Activated CD8-positive, alpha-beta memory T cell treated with anti-CD3 and anti-CD28 coated beads for 4 hours (primary cell): ENCODE results near the gene LTO1.

Experiments
- DNase-seq, 2 donors: peaks; one replicate each; pipeline ENCODE4 v3.0.0-alpha.2; 2020; ENCODE audit warnings: low read depth in 2 of 2

Gene LTO1

DNA sequence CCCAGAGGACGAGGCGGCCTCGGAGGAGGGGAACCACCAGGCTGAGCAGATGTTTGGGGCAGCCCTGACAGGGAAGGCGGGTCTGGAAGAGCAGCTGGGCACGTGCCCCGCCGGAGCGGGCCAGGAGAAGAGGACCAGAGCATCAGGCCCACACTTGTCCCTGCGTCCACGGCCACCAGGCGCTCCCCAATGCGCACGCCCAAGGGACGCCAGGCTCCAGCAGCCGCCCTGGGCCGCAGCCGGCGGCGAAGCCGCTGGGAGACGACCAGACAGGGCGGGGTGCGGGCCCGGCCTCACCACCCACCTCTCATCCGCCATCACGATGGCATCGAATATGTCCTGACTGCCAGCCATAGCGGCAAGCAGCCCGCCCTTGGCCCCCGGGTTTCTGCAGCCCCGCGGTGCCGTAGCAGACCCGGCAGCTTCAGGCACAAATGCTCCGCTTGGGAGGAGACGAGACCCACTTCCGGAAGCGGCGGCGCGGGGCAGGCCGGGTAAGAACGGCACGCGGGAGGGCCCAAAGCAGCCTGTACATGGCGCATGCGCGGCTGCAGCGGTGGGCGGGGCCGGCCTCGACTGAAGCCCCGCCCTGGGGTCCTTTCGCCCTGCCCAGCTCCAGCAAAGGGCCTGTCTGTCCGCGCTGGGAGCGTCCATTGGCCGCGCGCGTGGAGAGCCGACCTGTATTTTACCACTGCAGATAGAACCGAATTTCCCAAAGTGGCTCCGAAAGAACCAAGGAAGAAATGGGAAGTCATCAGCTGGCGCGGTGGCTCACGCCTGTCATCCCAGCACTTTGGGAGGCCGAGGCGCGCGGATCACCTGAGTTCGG, at the start of gene LTO1:
TSS of gene LTO1 (minus strand) at position 468 of the 829 bp plus-strand sequence. CDS start at position 354, 114 bp downstream.
- DNase-seq = peak; percentile 89

DNA sequence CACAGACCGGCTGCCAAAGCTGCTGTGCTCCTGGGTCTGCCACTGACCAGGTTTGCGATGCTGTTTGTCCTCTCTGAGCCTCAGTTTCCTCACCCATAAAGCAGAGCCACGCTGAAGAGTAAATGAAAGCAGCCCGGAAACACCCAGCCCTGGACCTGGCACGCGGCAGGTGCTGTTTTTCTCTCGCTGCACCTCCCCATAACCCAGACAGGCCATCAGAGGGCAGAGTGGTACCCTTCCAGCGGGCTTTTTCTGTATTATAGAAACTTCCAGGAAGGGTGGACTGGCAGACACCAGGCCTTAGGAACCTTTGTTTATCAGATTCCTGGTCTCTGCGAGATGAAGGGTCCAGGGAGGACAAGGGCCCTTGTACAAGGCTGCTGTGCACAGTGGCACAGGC, 46.6 kb upstream of the LTO1 start:
- DNase-seq = no peak

GRCh38 chr11:69721106-69721505, 46.0 kb upstream of the LTO1 start:
- DNase-seq = no peak

GRCh38 chr11:69718912-69719311, 43.8 kb upstream of the LTO1 start:
- DNase-seq = no peak

DNA sequence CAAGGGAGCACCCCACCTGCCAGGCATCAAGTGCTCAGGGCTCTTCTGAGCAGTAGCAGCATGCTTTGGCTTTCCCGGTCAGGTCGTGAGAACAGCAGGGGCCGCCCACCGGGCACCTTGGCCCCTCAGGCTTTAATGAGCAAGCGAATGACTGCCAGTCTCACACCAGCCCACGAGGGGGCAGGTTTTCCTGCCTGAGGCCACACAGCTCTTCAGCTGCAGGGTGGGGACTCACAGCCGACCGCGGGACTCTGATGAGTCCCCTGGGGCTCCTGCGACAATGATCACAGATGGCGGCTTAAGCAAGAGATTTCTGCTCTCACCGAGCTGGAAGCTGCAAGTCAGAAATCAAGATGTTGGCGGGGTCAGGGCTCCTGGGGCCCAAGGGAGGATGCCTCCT, 43.0 kb upstream of the LTO1 start:
- no peak for DNase-seq

DNA sequence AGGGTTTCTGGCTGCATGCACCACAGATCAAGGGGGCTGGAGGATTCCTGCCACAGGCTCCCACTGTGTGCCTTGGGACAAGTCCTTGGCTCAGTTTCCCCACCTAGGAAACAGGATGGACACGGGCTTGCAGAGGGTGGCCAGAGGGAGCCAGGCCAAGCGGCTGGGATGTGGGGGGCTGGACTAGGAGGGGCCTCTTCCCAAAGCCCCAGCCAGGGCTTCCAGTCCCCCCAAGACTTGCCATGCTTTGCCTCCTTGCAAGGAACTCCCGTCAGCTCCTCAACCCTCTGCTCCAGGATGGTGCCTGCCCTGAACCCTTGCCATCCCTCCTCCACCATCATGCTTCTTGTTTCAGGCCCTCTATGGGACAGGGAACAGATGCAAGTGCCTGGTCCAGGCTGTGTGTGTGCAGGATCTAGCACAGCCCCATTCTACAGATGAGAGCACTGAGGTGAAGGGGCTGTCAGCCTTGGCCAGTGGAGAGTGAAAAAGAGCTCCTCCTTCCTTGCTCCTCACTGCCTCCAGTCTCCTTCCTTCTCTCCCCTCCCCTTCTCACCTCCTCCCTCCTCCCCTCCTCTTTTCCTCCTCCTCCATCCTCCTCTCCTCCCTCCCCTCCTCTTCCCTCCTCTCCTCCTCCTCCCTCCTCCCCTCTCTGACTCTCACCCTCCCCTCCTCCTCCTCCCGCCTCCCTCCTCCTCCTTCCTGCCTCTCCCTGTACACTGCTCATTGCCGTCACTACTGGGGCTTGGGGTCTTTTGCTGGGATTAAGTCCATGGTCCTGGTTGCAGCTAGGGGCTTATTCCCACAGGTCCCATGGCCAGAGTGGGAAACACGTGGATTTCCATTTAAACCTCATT, 42.0 kb upstream of the LTO1 start:
- DNase-seq = no peak

- no peak for DNase-seq
Measured at GRCh38 chr11:69716099-69716498, 40.9 kb upstream of the LTO1 start.

GRCh38 chr11:69715446-69715845, 40.3 kb upstream of the LTO1 start:
- DNase-seq = no peak

- no peak for DNase-seq
Measured at GRCh38 chr11:69711822-69712801, 37.0 kb upstream of the LTO1 start.

- DNase-seq = no peak
Measured at GRCh38 chr11:69708736-69709401, 33.7 kb upstream of the LTO1 start.

- no peak for DNase-seq
Measured at GRCh38 chr11:69707176-69707575, 32.0 kb upstream of the LTO1 start.

- no peak for DNase-seq
Measured at GRCh38 chr11:69705901-69706787, 31.0 kb upstream of the LTO1 start.

DNA sequence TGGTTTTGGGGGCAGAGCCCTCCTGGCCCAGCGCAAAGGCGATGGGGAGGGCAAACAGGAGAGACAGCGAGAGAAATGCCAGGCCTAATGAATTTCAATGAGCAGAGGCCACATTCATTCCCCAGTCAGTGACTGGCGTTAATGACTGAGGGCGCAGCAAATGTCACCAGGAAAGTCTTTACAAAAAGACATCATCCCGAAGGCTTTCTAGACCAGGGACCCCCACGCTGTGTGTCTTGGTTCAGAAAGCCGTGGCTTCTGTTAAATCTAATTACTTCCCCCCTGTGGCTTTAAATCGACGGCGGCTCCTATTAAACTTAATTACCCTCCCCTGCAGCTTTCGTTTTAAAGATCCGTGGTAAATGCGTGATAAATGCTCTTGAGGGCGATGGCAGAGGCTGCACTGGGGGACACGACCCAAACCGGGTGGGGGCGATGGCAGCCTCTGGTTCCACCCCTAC, 30.2 kb upstream of the LTO1 start:
- DNase-seq = no peak

DNA sequence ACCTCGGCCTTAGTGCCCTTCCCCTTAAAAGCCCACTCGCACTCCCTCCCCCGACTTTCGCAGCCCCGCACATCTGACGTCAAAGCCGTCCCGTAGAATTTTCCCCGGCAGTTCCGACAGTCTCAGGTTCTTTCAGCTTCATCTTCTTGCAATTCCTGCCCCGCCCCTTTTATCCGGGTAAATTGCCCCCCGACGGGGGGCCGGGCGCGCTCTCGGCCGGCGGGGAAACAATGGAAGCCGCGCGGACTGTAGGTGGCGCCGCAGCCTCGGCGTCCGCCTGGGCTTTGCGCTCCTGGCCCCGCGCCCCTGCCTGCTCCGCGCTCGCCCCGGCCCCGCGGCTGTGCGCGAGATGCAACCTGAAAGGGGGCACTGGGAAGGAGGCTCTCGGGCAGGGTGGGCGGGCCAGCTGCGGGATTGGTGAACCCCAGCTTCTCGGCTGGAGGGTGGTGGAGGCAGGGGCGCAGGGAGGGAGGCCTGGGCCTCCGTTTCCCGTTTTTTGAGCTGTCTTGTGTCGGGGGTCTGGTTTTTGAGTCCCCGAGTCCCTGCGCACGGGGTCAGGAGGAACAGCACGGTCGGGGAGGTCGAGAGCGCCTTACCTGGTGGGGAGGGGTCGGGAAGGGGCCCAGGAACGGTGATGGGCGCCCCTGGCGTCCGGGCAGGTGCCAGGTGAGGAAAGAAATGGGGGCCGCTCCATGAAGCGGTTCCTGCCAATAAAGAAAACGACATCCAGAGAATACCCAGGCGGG, 29.5 kb upstream of the LTO1 start:
- no peak for DNase-seq

GRCh38 chr11:69703768-69704507, 28.8 kb upstream of the LTO1 start, which contains the start of gene FGF19:
Gene FGF19, minus strand, starts transcription at chr11:69704022. Its CDS starts 146 bp downstream, at chr11:69703876.
- no peak for DNase-seq

DNA sequence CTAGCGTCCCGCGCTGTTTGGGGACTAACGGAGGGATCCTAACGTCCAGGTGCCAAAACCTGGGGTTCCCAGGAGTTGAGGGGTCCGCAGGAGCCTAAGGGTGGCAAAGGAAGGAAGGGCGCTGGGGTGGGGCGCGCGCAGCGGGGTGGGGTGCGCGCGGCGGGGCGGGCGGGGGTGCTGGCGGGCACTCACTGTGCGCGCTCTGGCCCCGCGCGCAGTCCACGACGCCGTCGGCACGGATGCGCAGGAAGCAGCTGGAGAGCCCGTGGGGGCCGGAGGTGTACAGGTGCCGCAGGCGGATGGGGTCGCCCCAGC, 28.3 kb upstream of the LTO1 start:
- DNase-seq = no peak

- no peak for DNase-seq
Measured at GRCh38 chr11:69702769-69703452, 27.8 kb upstream of the LTO1 start.

DNA sequence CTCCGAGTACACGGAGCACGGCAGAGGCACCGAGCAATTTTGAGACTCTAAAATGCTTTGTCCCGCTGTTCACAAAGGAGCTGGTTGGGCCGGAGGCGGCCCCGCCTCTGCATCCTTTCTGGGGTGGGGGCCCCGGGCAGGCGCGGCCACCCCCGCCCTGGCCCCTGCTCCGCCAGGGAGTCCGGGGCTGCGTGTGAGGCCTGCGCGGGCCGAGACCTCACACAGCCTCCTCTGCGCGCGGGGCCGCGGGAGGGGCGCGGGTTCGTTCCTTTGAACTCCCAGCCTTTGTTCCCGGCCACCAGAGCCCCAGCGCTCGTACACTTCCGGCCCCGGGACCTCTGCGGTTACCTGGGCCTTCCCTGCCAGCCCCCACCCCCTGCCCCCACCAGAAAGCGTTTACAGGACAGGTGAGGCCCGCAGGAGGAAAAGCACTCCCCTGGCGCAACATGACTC, 27.1 kb upstream of the LTO1 start:
- DNase-seq = no peak
